K562 (cell line): Measurements from ENCODE around the gene CACNG3. TPM values are rescaled to one million over a fixed set of nuclear protein-coding genes. Genes with fewer than 3 reads are reported as not detected.

Experiments
- ATAC-seq: fragments of 200-7000 bp; cut with Tn5 transposase; 3 replicates; pipeline ENCODE4 v1.9.1; 2020; ENCODE audit warnings: moderate library complexity
- BruUV-seq: library from RNA; stranded (reverse); fragments of 400-500 nt; replicated peaks from 2 replicates; lab custom pipeline; 2021; lab: Mats Ljungman, UMichigan
- CTCF ChIA-PET: fragments of 300-600 bp; formaldehyde crosslinking; extraction: SDS; loops from one replicate; lab custom pipeline; 2021; ENCODE audit warnings: low intra/inter-chr PET ratio; lab: Yijun Ruan, JAX
- POLR2A ChIA-PET: fragments of 300-600, 350-650 bp; sonication (Branson Sonifier 250); formaldehyde crosslinking; extraction: SDS; loops from one replicate; lab custom pipeline; 2021; ENCODE audit warnings: antibody characterized with exemption, inconsistent platforms; lab: Yijun Ruan, JAX
- DNase-seq, 4 experiments: peaks; one replicate each; pipeline versions ENCODE4 v3.0.0 to v3.0.0-alpha.2; 2011 to 2018; ENCODE audit warnings: low spot score in 3 of 4, mixed read lengths in 3 of 4; ENCODE audit errors: extremely low read depth in 1 of 4
- FAIRE-seq: peaks from 2 replicates; lab custom pipeline; 2011; peaks lifted over from hg19 to GRCh38; lab: Jason Lieb, UNC
- H2AFZ ChIP-seq: 2 replicates; pipeline ENCODE4 v1.6.0; 2011; ENCODE audit warnings: low read depth, low read length, control low read depth, inconsistent platforms
- H3K27ac ChIP-seq: fragments of 200-600 bp; 3 replicates; pipeline ENCODE4 v1.8.0; 2011; ENCODE audit warnings: low read depth, mild to moderate bottlenecking, control low read depth, inconsistent platforms, low read length, moderate library complexity, mixed read lengths; ENCODE audit errors: extremely low read depth
- H3K27me3 ChIP-seq, 2 experiments: fragments of 300-600 bp in 1 of 2; 2 replicates in 1 of 2; 3 replicates in 1 of 2; pipeline versions ENCODE4 v1.6.0 to v1.8.0; 2011; ENCODE audit warnings: inconsistent platforms in 2 of 2, low read length in 2 of 2, mild to moderate bottlenecking in 1 of 2, mixed read lengths in 1 of 2, moderate library complexity in 1 of 2; ENCODE audit not compliant: control insufficient read depth in 2 of 2, insufficient read depth in 2 of 2
- H3K36me3 ChIP-seq: fragments of 300-600 bp; 3 replicates; pipeline ENCODE4 v1.8.0; 2011; ENCODE audit warnings: mild to moderate bottlenecking, low read length, inconsistent platforms; ENCODE audit not compliant: control insufficient read depth, insufficient read depth
- H3K4me1 ChIP-seq, 2 experiments: fragments of 200-600 bp in 1 of 2; replicated peaks in 1 of 2; 2 replicates in 1 of 2; 3 replicates in 1 of 2; pipeline versions ENCODE4 v1.5.1 to v1.8.0; 2011; ENCODE audit warnings: inconsistent platforms in 2 of 2, low read length in 2 of 2, mild to moderate bottlenecking in 1 of 2, mixed read lengths in 1 of 2, moderate library complexity in 1 of 2; ENCODE audit not compliant: control insufficient read depth in 2 of 2, insufficient read depth in 2 of 2
- H3K4me2 ChIP-seq: 2 replicates; pipeline ENCODE4 v1.6.1; 2011; ENCODE audit warnings: low read length, control low read depth, inconsistent platforms, mixed read lengths; ENCODE audit not compliant: insufficient read depth
- H3K4me3 ChIP-seq: fragments of 200-600 bp; sonication (generic), shearing (Covaris generic); 2 replicates; pipeline ENCODE4 v1.5.1; 2016; ENCODE audit warnings: control low read depth, inconsistent platforms
- H3K79me2 ChIP-seq: fragments of 200-600 bp; 3 replicates; pipeline ENCODE4 v1.8.0; 2011; ENCODE audit warnings: low read length, inconsistent platforms; ENCODE audit not compliant: control insufficient read depth, insufficient read depth
- H3K9ac ChIP-seq, 2 experiments: 2 replicates each; pipeline versions ENCODE4 v1.6.0 to v1.6.1; 2011; ENCODE audit warnings: low read depth in 2 of 2, low read length in 2 of 2, control low read depth in 1 of 2, inconsistent platforms in 1 of 2, mild to moderate bottlenecking in 1 of 2, mixed read lengths in 1 of 2; ENCODE audit not compliant: insufficient read depth in 1 of 2
- H3K9me1 ChIP-seq: one replicate; pipeline ENCODE4 v1.6.0; 2011; ENCODE audit warnings: inconsistent platforms, mild to moderate bottlenecking, low read length, moderate library complexity; ENCODE audit not compliant: control insufficient read depth, insufficient read depth
- H3K9me3 ChIP-seq: replicated peaks from 2 replicates; pipeline ENCODE4 v1.5.1; 2011; ENCODE audit warnings: low read depth, low read length, inconsistent platforms; ENCODE audit not compliant: control insufficient read depth, insufficient read depth
- H4K20me1 ChIP-seq: replicated peaks from 2 replicates; pipeline ENCODE4 v1.6.1; 2011; ENCODE audit warnings: low read length, inconsistent platforms, mixed read lengths; ENCODE audit not compliant: control insufficient read depth, insufficient read depth
- CCAR2 ChIP-seq: fragments of 200-400 bp; formaldehyde crosslinking; IDR thresholded peaks from 2 replicates; pipeline ENCODE4 v1.6.1; 2017; ENCODE audit warnings: mild to moderate bottlenecking, low read depth, low read length
- EP400 ChIP-seq: fragments of 450-650 bp; IDR thresholded peaks from 2 replicates; pipeline ENCODE4 v1.6.1; 2017; ENCODE audit warnings: antibody characterized with exemption, mild to moderate bottlenecking, moderate library complexity
- HMG20A ChIP-seq: fragments of 450-650 bp; formaldehyde crosslinking; conservative IDR thresholded peaks from 2 replicates; pipeline ENCODE4 v1.4.0; 2020; ENCODE audit warnings: mild to moderate bottlenecking, mixed read lengths
- POLR3G ChIP-seq: IDR thresholded peaks from 2 replicates; pipeline ENCODE4 v1.6.1; 2011; ENCODE audit not compliant: insufficient read length, insufficient replicate concordance; ENCODE audit errors: extremely low read depth
- ZNF316 ChIP-seq: fragments of 450-650 bp; IDR thresholded peaks from 2 replicates; pipeline ENCODE4 v1.6.1; 2016
- WGBS: fragments of 100-300 bp; shearing (Covaris generic); methylation state at CpG from one replicate; pipeline ENCODE4 v1.1.6; 2016; ENCODE audit warnings: low coverage, mixed read lengths; ENCODE audit not compliant: insufficient coverage; ENCODE audit errors: missing lambda C conversion rate; 5-methylcytosine and 5-hydroxymethylcytosine counted together
- in situ Hi-C: fragments of 300-500 bp; cut with MboI; formaldehyde crosslinking; loops from 4 replicates; pipeline ENCODE4 v1.15.0; 2018; ENCODE audit warnings: inconsistent platforms, mixed read lengths
- intact Hi-C: fragments of 100-400 bp; cut with micrococcal nuclease; formaldehyde crosslinking; loops from 2 replicates; pipeline ENCODE4 v1.14.2; 2022
- polyA plus RNA-seq, 8 experiments: library from polyadenylated mRNA; depleted of rRNA in 4 of 8; stranded (reverse) in 5 of 8; unstranded in 3 of 8; fragments of >200 nt; fragmentation: Nextera tagmentation in 2 of 8; fragmentation: Illumina TruSeq in 1 of 8; extraction: Ambion mirVana in 2 of 8; extraction: Trizol in 1 of 8; gene quantifications; 2 replicates each; pipeline versions ENCODE4 v1.2.1 to v1.2.3, GENCODE V29; 2011 to 2014; ENCODE audit warnings: inconsistent platforms in 1 of 8, missing spikeins in 1 of 8
- total RNA-seq, 7 experiments: library from RNA; depleted of rRNA in 6 of 7; stranded (reverse); fragments of >200 nt in 6 of 7; fragmentation: Illumina TruSeq in 2 of 7; extraction: Trizol in 2 of 7; gene quantifications; 2 replicates each; pipeline versions ENCODE4 v1.2.1 to v1.2.3, GENCODE V29; 2011 to 2021; ENCODE audit warnings: low replicate concordance in 1 of 7
- TF ChIP-seq, protein P1 (sequence below): fragments of 450-650 bp; IDR thresholded peaks from 2 replicates; pipeline ENCODE4 v1.7.0; 2016; ENCODE audit warnings: borderline replicate concordance
- TF ChIP-seq, protein P2 (sequence below): fragments of 250-450 bp; sonication (Bioruptor Pico); IDR thresholded peaks from 2 replicates; pipeline ENCODE4 v1.5.0; 2021
- TF ChIP-seq, protein P3 (sequence below), 2 experiments: fragments of 450-650 bp; formaldehyde crosslinking in 1 of 2; IDR thresholded peaks; 2 replicates each; pipeline versions ENCODE4 v1.4.0 to v1.6.1; 2014 to 2020; ENCODE audit warnings: mild to moderate bottlenecking in 2 of 2, borderline replicate concordance in 1 of 2, low read depth in 1 of 2

Gene CACNG3
- total and polyA plus RNA-seq, 9 of the 15 experiments (the other 6 are each of a cell fraction or from before 2014, with no cell fraction given): not detected

DNA sequence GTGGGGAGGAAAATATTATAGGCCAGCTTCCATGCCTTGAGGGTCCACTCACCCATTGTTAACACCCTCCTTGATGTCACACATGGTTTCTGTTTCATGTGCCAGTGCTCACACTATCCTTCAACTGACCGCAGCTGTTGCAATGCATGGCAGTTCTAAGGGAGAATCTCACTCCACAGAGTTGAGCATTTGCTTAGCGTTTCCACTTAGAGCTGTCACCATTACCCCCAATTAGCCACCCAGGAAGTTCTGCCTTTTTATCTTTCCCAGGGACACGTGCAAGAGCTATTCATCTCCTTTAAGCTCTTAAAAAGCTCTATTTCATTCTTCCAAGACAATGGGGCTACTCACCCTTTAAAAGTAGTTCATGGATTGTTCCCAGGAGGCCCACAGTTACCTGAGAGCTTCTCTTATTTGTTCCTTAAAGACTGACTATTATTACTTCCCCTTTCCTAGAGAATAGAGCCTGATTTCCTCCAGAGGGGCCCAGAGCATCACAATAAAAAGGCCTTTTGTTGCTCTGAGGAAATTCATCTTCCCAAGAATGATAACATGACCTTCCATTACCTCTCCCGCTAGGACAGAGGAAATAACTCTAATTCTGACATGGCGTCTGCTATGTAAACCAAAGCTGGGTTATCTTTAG is 126.8 kb downstream of the CACNG3 start:
- no peaks in the 10 kb centered on the region for H3K9me1 ChIP-seq
- BruUV-seq: no TSS peak
- no peak for TF ChIP-seq EP400
- no peak for TF ChIP-seq HMG20A (CRISPR knock-in tag)
- TF ChIP-seq, protein P1, sequence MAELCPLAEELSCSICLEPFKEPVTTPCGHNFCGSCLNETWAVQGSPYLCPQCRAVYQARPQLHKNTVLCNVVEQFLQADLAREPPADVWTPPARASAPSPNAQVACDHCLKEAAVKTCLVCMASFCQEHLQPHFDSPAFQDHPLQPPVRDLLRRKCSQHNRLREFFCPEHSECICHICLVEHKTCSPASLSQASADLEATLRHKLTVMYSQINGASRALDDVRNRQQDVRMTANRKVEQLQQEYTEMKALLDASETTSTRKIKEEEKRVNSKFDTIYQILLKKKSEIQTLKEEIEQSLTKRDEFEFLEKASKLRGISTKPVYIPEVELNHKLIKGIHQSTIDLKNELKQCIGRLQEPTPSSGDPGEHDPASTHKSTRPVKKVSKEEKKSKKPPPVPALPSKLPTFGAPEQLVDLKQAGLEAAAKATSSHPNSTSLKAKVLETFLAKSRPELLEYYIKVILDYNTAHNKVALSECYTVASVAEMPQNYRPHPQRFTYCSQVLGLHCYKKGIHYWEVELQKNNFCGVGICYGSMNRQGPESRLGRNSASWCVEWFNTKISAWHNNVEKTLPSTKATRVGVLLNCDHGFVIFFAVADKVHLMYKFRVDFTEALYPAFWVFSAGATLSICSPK: no peak
- TF ChIP-seq, protein P2, sequence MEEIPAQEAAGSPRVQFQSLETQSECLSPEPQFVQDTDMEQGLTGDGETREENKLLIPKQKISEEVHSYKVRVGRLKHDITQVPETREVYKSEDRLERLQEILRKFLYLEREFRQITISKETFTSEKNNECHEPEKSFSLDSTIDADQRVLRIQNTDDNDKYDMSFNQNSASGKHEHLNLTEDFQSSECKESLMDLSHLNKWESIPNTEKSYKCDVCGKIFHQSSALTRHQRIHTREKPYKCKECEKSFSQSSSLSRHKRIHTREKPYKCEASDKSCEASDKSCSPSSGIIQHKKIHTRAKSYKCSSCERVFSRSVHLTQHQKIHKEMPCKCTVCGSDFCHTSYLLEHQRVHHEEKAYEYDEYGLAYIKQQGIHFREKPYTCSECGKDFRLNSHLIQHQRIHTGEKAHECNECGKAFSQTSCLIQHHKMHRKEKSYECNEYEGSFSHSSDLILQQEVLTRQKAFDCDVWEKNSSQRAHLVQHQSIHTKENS: no peak
- no peak for TF ChIP-seq ZNF316
- TF ChIP-seq POLR3G: no peak
- TF ChIP-seq, protein P3, sequence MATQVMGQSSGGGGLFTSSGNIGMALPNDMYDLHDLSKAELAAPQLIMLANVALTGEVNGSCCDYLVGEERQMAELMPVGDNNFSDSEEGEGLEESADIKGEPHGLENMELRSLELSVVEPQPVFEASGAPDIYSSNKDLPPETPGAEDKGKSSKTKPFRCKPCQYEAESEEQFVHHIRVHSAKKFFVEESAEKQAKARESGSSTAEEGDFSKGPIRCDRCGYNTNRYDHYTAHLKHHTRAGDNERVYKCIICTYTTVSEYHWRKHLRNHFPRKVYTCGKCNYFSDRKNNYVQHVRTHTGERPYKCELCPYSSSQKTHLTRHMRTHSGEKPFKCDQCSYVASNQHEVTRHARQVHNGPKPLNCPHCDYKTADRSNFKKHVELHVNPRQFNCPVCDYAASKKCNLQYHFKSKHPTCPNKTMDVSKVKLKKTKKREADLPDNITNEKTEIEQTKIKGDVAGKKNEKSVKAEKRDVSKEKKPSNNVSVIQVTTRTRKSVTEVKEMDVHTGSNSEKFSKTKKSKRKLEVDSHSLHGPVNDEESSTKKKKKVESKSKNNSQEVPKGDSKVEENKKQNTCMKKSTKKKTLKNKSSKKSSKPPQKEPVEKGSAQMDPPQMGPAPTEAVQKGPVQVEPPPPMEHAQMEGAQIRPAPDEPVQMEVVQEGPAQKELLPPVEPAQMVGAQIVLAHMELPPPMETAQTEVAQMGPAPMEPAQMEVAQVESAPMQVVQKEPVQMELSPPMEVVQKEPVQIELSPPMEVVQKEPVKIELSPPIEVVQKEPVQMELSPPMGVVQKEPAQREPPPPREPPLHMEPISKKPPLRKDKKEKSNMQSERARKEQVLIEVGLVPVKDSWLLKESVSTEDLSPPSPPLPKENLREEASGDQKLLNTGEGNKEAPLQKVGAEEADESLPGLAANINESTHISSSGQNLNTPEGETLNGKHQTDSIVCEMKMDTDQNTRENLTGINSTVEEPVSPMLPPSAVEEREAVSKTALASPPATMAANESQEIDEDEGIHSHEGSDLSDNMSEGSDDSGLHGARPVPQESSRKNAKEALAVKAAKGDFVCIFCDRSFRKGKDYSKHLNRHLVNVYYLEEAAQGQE (IDR thresholded peaks at IDR 0.05; ENCODE audit: borderline replicate concordance): no peak
- TF ChIP-seq, protein P3 (CRISPR knock-in tag; IDR thresholded peaks at IDR 0.05; ENCODE audit: low read depth): no peak
- no peak for TF ChIP-seq CCAR2
- TF ChIP-seq, all 486 proteins: peak for 0
- H3K4me2 ChIP-seq: no peak overlapping the region
- 1% methylated on average over 5 of the region's 5 CpGs for WGBS
- no peak overlapping the region for H3K9ac ChIP-seq
- no peaks in the 10 kb centered on the region for H4K20me1 ChIP-seq
- H3K4me1 ChIP-seq: no peaks in the 10 kb centered on the region
- in situ Hi-C loops (no loop called here), intact Hi-C loops (no loop called here)
- no peak overlapping the region for H2AFZ ChIP-seq
- no peaks in the 10 kb centered on the region for H3K79me2 ChIP-seq
- ATAC-seq (no peak), DNase-seq (no peak), FAIRE-seq (no peak)
- ChIA-PET POLR2A (interaction anchor here (0.6 to 0.8 kb wide), 2 partner anchors 9 to 44 kb away, joined by 3 read pairs; no protein-coding TSS in a partner anchor), CTCF (no interaction called here)
- H3K36me3 ChIP-seq: no peaks in the 10 kb centered on the region
- H3K27ac ChIP-seq: no peak overlapping the region
- H3K4me3 ChIP-seq: no peak overlapping the region
- H3K9me3 ChIP-seq: no peaks in the 10 kb centered on the region
- H3K27me3 ChIP-seq: peaks cover 0 to 14% of the 10 kb centered on the region in 2 experiments; a peak in 2 of 5 replicates
